GM23248 (cell line): ENCODE data around the gene RERE. TPM values are rescaled to one million over a fixed set of nuclear protein-coding genes. Genes with fewer than 3 reads are reported as not detected.

ENCODE experiments used
- DNase-seq: peaks from one replicate; pipeline ENCODE4 v3.0.0-alpha.2; 2015
- H2AFZ ChIP-seq: fragments of 200-600 bp; sonication (generic); 2 replicates; pipeline ENCODE4 v1.6.1; 2016; ENCODE audit warnings: antibody characterized with exemption
- H3F3A ChIP-seq: fragments of 200-600 bp; sonication (generic); 2 replicates; pipeline ENCODE4 v1.6.1; 2016; ENCODE audit warnings: mild to moderate bottlenecking, antibody characterized with exemption, mixed run types; ENCODE audit not compliant: insufficient read depth
- H3K27ac ChIP-seq: fragments of 200-600 bp; sonication (generic); 2 replicates; pipeline ENCODE4 v1.5.1; 2016; ENCODE audit warnings: mild to moderate bottlenecking
- H3K27me3 ChIP-seq: fragments of 200-600 bp; sonication (generic); replicated peaks from 2 replicates; pipeline ENCODE4 v1.6.1; 2016; ENCODE audit warnings: mild to moderate bottlenecking; ENCODE audit not compliant: insufficient read depth
- H3K36me3 ChIP-seq: fragments of 200-600 bp; sonication (generic); 2 replicates; pipeline ENCODE4 v1.6.1; 2016; ENCODE audit warnings: low read depth, mild to moderate bottlenecking
- H3K4me1 ChIP-seq: fragments of 200-600 bp; sonication (generic); 2 replicates; pipeline ENCODE4 v1.6.1; 2016; ENCODE audit warnings: mild to moderate bottlenecking; ENCODE audit not compliant: insufficient read depth
- H3K4me2 ChIP-seq: fragments of 200-600 bp; sonication (generic); one replicate; pipeline ENCODE4 v1.6.1; 2016; ENCODE audit warnings: mild to moderate bottlenecking; ENCODE audit not compliant: unreplicated experiment
- H3K4me3 ChIP-seq: fragments of 200-600 bp; sonication (generic); 2 replicates; pipeline ENCODE4 v1.5.1; 2016; ENCODE audit warnings: mild to moderate bottlenecking
- H3K79me2 ChIP-seq: fragments of 200-600 bp; sonication (generic); 2 replicates; pipeline ENCODE4 v1.6.1; 2016; ENCODE audit warnings: mild to moderate bottlenecking; ENCODE audit not compliant: insufficient read depth
- H3K9ac ChIP-seq: fragments of 200-600 bp; sonication (generic); 2 replicates; pipeline ENCODE4 v1.6.1; 2016; ENCODE audit warnings: mild to moderate bottlenecking
- H3K9me2 ChIP-seq: fragments of 200-600 bp; sonication (generic); 2 replicates; pipeline ENCODE4 v1.6.1; 2016; ENCODE audit warnings: mixed run types, mild to moderate bottlenecking, moderate library complexity; ENCODE audit not compliant: insufficient read depth
- H3K9me3 ChIP-seq: fragments of 200-600 bp; sonication (generic); one replicate; pipeline ENCODE4 v1.6.1; 2017; ENCODE audit warnings: low read depth
- H4K20me1 ChIP-seq: fragments of 200-600 bp; sonication (generic); 2 replicates; pipeline ENCODE4 v1.6.0; 2016; ENCODE audit not compliant: insufficient read depth
- EZH2 ChIP-seq: fragments of 200-600 bp; sonication (generic); IDR thresholded peaks from 2 replicates; pipeline ENCODE4 v1.6.1; 2018; ENCODE audit warnings: antibody characterized with exemption, mild to moderate bottlenecking; ENCODE audit not compliant: insufficient read depth, poor library complexity, severe bottlenecking
- EZH2phosphoT487 ChIP-seq: fragments of 200-600 bp; sonication (generic); IDR thresholded peaks from 2 replicates; pipeline ENCODE4 v1.6.1; 2018; ENCODE audit warnings: antibody characterized with exemption, moderate library complexity, mild to moderate bottlenecking, low read depth; ENCODE audit not compliant: insufficient read depth
- WGBS, 2 experiments: methylation state at CpG; one replicate each; pipeline ENCODE4 v1.1.6; 2015 to 2017; ENCODE audit warnings: low lambda C conversion rate in 2 of 2, low coverage in 1 of 2; ENCODE audit errors: missing lambda C conversion rate in 2 of 2; 5-methylcytosine and 5-hydroxymethylcytosine counted together
- in situ Hi-C: fragments of 300-500 bp; cut with MboI; formaldehyde crosslinking; loops from 2 replicates; pipeline ENCODE4 v1.15.0; 2020
- polyA plus RNA-seq: library from polyadenylated mRNA; unstranded; fragments of >200 nt; fragmentation: Nextera tagmentation; extraction: Ambion mirVana; gene quantifications from 2 replicates; pipeline ENCODE4 v1.2.1, GENCODE V29; 2016
- total RNA-seq: library from RNA; depleted of rRNA; stranded (reverse); fragments of >200 nt; shearing (Covaris generic); gene quantifications from 2 replicates; pipeline ENCODE4 v1.2.3, GENCODE V29; 2014

Gene RERE
- total and polyA plus RNA-seq, 2 experiments from 2014 or later: 26.0 to 26.2 TPM

DNA sequence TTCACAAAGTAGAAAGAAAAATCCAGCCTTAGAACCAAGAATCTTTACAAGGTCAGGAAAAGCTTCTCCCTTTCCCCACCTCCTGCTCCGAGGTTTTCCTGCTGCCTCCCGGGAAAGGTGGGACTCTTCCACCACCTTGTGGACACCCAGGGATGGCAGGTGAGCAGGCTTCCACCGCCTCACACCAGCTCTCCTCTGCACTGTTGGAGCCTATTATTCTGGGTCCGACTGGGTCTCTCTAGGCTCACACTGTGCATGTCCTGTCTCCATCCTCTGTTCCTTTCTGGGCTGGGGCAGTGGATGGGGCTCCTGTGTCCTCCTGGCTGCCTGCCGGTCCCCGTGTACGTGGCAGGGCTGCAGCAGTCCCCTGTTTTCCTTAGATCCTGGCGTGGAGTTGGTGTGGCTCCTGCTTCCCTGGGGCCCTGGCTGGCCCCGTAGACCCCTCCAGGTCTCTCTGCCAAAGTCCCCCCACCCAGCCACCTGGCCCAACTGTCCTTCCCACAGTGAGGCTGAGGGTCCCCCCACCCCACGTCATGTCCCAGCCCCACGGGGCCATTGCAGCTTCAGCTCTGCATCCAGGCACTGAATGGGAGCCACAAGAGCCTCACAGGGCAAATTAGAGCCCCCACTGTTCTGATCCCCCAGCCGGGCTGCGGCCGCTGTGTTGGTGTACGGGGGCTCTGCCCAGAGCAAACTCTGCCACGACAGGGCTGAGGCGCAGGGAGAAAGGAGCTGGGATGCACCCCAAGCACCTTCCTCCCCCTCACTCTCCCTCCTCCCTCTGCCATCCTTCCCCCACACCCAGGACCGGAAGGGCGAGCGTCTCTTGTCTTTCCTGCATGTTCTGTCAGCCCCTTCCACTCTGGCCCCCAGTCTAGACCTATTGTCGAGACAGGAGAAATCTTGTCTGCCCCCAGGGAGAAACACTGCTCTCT lies 502.8 kb downstream of the RERE start:
- TF ChIP-seq EZH2phosphoT487 (no peak), EZH2 (no peak)
- no peak overlapping the region for H2AFZ ChIP-seq
- no peaks in the 10 kb centered on the region for H3K36me3 ChIP-seq
- WGBS, 2 experiments: 47% methylated on average over 17 to 21 of the region's 21 CpGs
- no peak overlapping the region for H3K9ac ChIP-seq
- H3K4me2 ChIP-seq: no peak overlapping the region
- no peaks in the 10 kb centered on the region for H3K27me3 ChIP-seq
- H3K79me2 ChIP-seq: no peaks in the 10 kb centered on the region
- H3K4me1 ChIP-seq: no peaks in the 10 kb centered on the region
- H4K20me1 ChIP-seq: no peaks in the 10 kb centered on the region
- no peaks in the 10 kb centered on the region for H3K9me3 ChIP-seq
- H3K27ac ChIP-seq: no peak overlapping the region
- no peak overlapping the region for H3K4me3 ChIP-seq
- H3K9me2 ChIP-seq: no peaks in the 10 kb centered on the region
- in situ Hi-C loops: loop anchor here (10.0 kb wide), 1 partner anchor 330 kb away; no protein-coding TSS in a partner anchor
- no peaks in the 10 kb centered on the region for H3F3A ChIP-seq
- DNase-seq: peak; percentile 87

DNA sequence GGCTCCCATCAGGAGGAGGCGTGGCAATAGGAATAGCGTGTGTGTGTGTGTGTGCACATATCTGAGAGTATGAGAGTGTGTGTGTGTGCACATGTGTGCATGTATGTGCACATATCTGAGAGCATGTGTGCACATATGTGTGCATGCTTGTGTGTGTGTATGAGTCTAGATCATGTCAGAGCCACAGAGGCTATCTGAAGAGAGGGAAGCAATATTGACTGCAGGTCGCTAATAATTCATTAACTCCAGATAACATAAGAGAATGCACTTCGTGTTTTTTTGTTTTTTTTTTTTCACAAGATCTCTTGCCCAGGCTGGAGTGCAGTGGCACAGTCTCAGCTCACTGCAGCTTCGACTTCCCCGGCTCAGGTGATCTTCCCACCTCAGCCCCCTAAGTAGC lies 504.2 kb downstream of the RERE start:
- H3K4me2 ChIP-seq: no peak overlapping the region
- no peak overlapping the region for H3K27ac ChIP-seq
- in situ Hi-C loops: loop anchor here (10.0 kb wide), 1 partner anchor 328 kb away; no protein-coding TSS in a partner anchor
- DNase-seq: no peak
- no peaks in the 10 kb centered on the region for H3K27me3 ChIP-seq
- no peaks in the 10 kb centered on the region for H3F3A ChIP-seq
- no peaks in the 10 kb centered on the region for H4K20me1 ChIP-seq
- no peak overlapping the region for H2AFZ ChIP-seq
- TF ChIP-seq EZH2 (no peak), EZH2phosphoT487 (no peak)
- H3K4me1 ChIP-seq: no peaks in the 10 kb centered on the region
- H3K9me2 ChIP-seq: no peaks in the 10 kb centered on the region
- H3K79me2 ChIP-seq: no peaks in the 10 kb centered on the region
- no peak overlapping the region for H3K4me3 ChIP-seq
- no peaks in the 10 kb centered on the region for H3K36me3 ChIP-seq
- WGBS, 2 experiments: 86 to 88% methylated on average over 5 to 6 of the region's 6 CpGs
- no peaks in the 10 kb centered on the region for H3K9me3 ChIP-seq
- H3K9ac ChIP-seq: no peak overlapping the region

DNA sequence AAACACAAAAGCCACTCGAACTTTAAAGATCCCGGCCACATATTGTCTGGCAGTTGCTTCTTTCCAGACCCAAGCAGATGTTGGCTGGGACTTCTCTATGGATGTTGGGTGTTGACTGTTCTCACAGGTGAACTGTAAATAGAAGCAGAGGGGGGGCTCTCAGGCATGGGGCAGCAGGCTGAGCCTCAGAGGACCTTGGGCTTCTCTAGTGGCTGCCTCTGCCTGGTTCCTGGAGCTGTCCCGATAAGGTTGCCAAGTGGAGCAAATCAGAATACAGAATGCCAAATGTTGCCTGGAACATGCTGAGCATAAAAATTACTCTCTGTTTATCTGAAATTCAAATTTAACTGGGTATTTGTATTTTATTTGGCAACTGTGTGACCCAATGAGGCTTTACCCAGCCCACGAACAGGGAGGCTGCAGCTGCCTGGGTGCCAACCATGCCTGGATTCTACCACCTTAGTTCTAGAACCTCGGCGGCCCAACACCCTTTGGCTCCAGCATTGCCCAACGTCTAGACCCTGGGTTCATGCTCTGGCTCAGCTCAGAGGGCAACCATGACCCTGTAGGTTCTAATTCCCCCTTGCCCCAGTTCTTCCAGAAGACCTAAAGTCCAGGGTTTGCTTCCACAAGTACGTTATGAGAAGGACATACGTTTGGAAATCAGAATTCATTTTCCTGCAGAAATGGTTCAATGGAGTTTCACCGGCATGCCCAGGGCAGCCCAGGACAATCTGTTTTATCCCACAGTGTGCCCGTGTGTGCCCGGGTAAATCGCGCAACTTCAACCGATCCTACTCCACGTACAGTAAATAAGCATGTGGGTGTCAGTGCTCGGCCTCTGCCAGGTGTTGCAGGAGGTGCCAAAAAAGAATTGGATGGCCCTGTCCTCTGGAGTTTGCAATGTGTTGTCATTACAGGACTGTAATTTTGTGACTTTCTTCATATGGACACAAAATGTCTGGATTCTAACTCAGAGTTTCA lies 504.9 kb downstream of the RERE start:
- Histone ChIP-seq H3K4me1 (no peaks in the 10 kb centered on the region), H2AFZ (no peak overlapping the region), H3K79me2 (no peaks in the 10 kb centered on the region), H3K36me3 (no peaks in the 10 kb centered on the region), H3K9me3 (no peaks in the 10 kb centered on the region), H3F3A (no peaks in the 10 kb centered on the region), H3K4me2 (no peak overlapping the region), H3K9me2 (no peaks in the 10 kb centered on the region), H3K27ac (no peak overlapping the region), H3K4me3 (no peak overlapping the region), H4K20me1 (no peaks in the 10 kb centered on the region), H3K9ac (no peak overlapping the region), H3K27me3 (no peaks in the 10 kb centered on the region)
- in situ Hi-C loops: loop anchor here (10.0 kb wide), 1 partner anchor 328 kb away; no protein-coding TSS in a partner anchor
- no peak for DNase-seq
- WGBS, 2 experiments: 83 to 84% methylated on average over 17 of the region's 17 CpGs
- TF ChIP-seq EZH2: no peak
- TF ChIP-seq EZH2phosphoT487: no peak

DNA sequence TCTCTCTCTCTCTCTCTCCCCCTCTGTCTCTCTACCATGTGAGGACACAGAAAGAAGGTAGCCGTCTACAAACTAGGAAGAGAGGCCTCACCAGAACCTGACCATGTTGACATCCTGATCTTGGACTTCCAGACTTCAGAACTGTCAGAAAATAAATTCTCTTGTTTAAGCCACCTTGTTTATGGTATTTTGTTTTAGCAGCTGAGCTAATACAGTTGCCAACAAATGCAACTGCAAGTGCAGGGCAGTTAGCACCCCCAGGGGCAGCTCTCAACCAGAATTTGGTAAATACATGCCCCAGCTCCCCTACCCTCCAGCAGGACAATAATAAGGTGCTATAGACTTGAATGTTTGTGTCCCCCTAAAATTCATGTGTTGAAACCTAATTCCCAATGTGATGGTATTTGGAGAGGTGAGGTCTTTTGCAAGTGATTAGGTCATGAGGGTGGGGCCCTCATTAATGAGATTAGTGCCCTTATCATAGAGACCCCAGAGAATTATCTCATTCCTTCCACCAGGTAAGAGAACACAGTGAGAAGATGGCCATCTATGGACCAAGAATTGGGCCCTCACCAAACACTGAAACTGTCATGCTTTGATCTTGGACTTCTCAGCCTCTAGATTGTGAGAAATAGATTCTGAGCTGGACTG lies 506.2 kb downstream of the RERE start:
- Histone ChIP-seq H3F3A (no peaks in the 10 kb centered on the region), H3K4me1 (no peaks in the 10 kb centered on the region), H3K4me2 (no peak overlapping the region), H3K9ac (no peak overlapping the region), H3K27ac (no peak overlapping the region), H3K36me3 (no peaks in the 10 kb centered on the region), H4K20me1 (no peaks in the 10 kb centered on the region), H3K9me3 (no peaks in the 10 kb centered on the region), H3K79me2 (no peaks in the 10 kb centered on the region), H3K9me2 (no peaks in the 10 kb centered on the region), H3K4me3 (no peak overlapping the region), H3K27me3 (no peaks in the 10 kb centered on the region), H2AFZ (no peak overlapping the region)
- no peak for DNase-seq
- 93 to 94% methylated on average over 1 of the region's 1 CpG for WGBS, 2 experiments
- in situ Hi-C loops: loop anchor here (10.0 kb wide), 1 partner anchor 326 kb away; no protein-coding TSS in a partner anchor
- TF ChIP-seq EZH2 (no peak), EZH2phosphoT487 (no peak)
